Amygdala (tissue), 56 donors: Measurements from ENCODE around the gene HEATR9.

Source experiments
- DNase-seq, 56 donors: peaks; one replicate each; lab custom pipeline; 2025; lab: John Stamatoyannopoulos, UW

HEATR9 gene

GRCh38 chr17:35895636-35896587, 27.2 kb upstream of the HEATR9 start:
- DNase-seq, result no peak

DNA sequence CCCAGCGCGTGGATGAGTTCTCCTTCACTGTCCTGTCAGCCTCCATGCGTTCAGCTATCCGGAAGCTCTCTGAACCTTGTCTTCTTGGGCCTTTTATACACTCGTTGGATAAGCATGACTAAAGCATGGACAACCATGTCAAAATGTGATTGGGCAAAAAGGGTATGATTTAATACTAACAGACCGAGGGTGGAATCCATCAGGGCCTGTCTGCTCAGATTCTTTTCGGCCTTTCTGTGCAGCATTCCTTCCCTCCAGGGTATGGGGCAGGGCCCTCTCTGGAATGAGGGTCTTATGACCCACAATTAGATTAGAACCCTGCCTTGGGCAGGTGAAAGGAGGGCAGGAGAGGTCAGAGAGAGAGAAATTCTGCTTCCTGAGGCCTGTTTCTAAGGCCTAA, 25.5 kb upstream of the HEATR9 start:
- DNase-seq, result no peak

GRCh38 chr17:35893751-35894150, 25.1 kb upstream of the HEATR9 start:
- no peak for DNase-seq

DNA sequence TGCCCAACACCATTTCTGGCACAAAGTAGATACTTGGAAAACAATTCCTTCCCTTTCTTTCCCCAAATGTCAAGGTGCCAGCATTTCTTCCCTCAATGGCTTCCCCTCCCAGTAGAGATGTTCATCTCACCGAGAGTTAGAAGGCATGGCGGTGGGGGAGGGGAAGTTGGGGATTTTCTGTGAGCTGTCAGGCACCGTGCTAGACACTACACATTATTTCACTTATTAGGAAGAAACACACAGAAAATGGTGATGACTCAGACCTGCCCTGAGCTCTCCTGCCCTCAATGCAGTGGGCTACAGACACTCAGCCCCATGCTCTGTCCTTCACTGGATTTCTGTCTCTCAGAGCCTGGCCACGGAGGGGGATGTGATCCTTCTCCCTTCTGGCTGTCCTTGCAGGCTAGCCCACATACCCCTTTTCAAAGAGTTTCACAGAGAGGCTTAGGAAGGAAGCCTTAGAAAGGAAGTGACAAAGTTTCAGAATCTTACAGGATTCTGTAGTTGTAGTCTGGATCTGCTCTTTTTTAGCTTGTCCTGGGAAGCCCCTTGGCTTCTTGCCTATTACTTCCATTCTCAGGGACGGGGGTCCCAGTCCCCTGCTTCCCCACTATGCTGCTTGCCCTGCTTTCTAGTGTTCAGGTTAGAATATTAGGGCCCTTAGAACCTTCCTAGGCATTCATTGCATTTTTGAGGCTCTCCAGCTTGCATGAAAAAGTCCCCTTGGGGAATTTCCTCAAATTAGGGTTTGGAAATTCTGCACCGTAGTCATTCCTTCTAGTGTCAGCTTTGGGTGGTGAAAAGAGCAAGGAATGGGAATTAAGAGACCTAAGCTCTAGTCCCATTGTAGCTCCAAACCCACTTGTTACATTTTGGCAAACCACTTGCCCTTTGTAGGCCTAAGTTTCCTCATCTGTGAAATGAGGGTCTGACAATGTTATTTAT, 23.7 kb upstream of the HEATR9 start:
- DNase-seq, result no peak

- no peak for DNase-seq
Observed at GRCh38 chr17:35891269-35891668, 22.6 kb upstream of the HEATR9 start.

DNA sequence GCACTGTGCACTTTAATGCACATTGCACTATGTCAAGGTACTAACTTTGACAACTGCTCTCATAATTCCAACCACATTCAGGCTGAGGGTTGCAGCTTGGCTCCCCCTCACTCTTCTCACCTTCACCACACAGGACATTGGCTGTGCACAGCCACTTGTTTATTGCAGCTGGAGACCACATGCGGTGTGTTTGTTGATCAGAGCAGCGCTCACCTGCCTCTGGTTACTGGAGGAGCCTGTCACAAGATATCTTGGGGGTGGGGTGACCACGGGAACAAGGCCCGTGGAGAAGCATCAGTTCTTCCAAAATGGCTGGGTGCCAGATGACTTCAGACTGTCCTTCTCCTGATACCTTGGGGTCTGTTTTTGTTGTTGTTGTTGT, 22.1 kb upstream of the HEATR9 start:
- DNase-seq, result no peak

DNA sequence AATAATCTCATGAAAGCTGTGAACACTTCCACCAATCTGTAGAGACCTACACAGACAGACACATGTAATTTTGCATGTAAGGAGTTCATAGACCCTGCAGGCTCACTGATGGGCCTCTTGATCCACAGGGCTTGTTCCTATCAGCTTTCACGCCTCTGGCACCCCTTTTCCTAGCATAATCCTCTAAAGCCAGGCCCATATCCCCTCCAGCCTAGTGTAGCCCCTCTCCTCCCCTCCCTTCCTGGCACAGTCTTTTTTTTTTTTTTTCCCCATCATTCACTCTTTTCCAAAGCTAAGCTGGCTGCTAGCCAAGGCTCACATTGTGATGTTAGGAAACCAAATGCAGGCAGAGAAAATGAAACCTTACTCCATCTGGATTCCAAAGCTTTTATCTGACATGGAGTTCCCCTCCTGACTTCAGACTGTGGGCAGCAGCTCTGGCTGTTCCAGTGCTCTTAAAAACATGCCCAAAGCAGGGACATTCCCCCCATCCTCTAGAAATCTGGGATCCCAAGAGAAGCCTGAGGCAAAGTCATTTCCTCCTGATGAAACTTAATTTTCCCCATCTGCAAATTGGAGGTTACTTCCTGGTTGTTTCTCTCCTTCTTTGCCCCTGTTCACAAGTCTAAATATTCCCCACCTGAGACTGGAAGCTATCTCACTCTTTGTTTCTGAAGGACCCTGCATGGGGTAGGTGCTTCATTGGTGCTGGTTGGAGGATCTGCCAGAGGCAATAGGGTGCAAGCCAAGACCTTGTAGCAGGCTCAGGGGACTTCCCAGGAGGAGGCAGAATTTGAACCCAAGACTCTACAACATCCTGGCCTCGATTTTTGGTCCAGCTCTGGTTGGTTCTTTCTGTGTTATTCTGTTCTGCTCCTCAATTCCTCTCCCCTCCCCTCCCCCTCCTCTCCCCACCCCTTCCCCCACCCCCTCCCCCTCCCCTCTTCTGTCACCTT, 21.4 kb upstream of the HEATR9 start:
- DNase-seq, result peak in 16 of 56 donors; percentile 1 to 60 (median 7)

- no peak for DNase-seq
Observed at GRCh38 chr17:35889241-35889640, 20.6 kb upstream of the HEATR9 start.

GRCh38 chr17:35879773-35880654, 11.3 kb upstream of the HEATR9 start, which contains the start of gene CCL5:
Gene CCL5, minus strand, starts transcription at chr17:35880360.
- no peak for DNase-seq

DNA sequence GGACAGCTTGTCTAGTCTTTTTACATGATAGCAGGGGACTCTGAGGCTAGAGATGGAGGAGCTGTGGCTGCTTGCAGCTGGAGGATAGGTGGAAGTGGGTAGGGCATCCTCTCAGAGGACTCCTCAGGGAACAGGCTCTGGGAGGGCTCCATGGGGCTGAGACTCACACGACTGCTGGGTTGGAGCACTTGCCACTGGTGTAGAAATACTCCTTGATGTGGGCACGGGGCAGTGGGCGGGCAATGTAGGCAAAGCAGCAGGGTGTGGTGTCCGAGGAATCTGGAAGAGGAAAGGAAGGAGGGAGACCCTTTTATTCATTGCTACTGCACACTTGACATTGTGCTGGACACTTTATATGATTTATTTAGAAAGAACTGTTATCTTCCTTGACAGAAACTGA, 9.7 kb upstream of the HEATR9 start:
- no peak for DNase-seq

DNA sequence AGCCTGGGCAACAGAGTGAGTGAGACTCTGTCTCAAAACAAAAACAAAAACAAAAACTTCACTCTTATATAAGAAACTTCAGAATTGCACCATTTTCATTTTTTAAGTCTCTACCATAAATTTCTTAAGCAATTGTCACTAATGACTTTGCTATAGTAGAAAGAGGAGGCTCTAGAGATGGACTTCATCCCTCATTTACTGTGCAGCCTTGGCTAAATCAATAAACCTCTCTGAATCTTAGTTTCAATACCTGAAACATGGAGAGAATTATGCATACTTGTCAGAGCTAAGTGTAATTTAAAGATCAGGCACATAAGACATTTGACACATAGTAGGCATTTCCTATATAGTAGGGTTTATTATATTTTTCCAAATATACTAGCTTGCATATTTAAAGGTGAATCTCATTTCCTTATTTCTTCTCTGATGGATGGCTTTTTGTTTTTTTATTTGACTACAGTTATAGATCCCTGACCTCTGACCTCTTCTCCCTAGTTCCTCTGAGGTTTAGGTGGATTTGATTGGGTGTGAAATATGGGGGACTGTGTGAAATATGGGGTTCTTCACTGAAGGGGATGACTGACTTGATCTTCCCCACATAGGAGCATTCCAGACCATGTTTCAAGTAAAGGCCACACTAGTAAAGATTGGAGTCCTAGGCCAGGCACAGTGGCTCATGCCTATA, 8.8 kb upstream of the HEATR9 start:
- DNase-seq, result no peak

DNA sequence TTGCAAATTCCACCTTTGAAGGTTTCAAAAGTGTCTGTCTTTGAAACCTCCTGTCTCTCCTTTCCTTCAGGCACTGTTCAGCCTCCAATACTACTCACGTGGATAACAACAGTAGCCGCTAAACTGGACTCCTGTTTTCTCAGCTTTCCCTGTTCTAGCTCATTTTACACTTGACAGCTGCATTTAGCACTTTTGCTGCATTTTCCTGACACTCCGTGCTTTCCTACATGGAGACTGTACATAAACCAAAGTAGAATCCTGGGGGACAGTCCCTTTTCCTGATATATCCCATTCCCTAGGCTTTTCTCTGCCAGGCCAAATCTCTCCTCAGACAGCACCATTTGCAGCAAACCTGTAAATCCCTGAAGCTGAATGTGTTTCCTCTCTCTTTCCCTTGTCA, 7.8 kb upstream of the HEATR9 start:
- DNase-seq, result no peak

DNA sequence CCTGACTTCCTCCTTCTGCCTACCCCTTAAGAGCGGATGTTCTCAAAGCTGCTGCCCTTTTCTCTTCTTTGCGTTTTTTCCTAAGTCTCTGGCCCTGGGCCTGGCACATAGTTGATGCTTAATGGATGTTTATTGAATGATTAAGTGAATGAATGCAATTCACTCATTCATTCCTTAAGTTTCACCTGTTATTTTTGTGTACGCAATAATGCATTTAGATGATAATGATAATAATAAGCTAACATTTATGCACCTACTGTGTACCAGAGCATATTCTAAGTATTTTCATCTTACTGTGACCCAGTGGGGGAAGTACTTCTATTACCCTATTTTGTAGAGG, 7.1 kb upstream of the HEATR9 start:
- DNase-seq, result no peak

DNA sequence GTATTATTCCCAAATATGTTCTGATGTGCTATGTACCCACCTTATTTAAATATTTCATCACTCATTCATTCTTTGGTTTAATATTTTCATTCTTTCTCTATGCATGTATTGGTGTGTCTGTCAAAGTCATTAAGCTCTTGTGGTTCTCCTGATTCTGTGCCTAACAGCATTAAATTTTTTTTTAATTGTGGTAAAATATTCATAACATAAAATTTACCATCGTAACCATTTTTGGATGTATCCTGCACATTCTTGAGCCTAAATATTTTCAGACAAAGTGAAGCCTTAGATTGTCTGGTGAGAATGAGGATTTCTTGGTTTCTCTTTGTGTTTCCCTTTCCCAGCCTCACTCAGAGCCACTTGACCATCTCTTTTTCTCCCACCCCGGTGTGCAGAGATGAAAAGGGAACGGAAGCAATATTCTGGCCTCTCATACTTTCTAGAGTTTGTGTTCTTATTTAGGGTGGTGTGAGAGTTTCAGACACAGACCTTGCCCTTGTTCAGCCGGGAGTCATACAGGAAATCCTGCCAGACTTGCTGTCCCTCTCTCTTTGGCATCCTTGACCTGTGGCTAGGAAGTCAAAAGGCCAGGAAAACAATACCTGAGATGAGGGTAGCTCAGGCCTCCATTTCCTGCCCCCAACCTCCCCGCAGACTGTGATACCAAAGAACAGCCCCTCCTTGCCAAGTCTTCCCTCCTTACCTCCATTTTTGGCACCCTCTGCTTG, 6.5 kb upstream of the HEATR9 start:
- no peak for DNase-seq

- no peak for DNase-seq
Observed at GRCh38 chr17:35872196-35872980, 3.7 kb upstream of the HEATR9 start.

DNA sequence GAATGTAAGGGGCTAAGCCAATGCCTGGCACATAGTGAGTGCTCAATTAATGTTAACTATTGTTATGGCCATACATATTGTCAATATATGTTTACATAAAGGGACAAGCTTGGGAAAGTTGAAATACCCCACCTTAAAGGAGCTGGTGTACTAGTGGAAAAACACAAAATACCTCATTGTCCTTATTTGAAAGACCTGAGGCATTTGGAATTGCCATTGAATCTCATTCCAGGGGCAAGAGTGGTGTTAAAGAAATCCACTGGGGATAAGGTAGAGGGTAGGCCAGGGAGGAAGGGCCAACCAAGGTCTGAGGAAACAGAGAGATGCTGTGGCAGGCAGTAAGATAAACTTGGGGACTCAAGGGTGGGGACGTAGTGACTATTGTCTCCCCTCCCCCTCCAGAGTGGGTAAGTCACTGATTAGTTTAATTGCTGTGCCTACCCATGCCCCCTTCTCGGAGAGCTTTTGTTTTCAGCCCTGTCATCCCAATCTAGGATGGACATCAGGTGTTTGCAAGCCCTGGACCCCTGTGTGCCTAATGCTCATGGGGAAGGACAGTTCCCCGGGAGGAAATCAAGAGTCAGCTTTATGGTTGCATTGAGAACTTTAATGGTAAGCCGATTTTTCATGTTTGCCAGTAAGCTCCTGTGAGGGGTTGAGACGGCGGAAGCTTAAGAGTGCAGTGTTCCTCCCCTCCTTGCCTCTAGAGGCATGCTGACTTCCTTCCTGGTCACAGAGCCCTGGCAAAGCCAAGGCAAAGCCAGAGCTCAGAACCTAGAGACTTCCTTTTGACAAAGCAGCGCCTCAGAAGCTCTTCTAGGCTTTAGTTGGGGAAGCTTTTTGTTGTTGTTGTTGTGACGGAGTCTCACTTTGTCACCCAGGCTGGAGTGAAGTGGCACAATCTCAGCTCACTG, 2.5 kb upstream of the HEATR9 start:
- no peak for DNase-seq
